ENCODE results near the gene CLIC2.

The CLIC2 gene

DNA sequence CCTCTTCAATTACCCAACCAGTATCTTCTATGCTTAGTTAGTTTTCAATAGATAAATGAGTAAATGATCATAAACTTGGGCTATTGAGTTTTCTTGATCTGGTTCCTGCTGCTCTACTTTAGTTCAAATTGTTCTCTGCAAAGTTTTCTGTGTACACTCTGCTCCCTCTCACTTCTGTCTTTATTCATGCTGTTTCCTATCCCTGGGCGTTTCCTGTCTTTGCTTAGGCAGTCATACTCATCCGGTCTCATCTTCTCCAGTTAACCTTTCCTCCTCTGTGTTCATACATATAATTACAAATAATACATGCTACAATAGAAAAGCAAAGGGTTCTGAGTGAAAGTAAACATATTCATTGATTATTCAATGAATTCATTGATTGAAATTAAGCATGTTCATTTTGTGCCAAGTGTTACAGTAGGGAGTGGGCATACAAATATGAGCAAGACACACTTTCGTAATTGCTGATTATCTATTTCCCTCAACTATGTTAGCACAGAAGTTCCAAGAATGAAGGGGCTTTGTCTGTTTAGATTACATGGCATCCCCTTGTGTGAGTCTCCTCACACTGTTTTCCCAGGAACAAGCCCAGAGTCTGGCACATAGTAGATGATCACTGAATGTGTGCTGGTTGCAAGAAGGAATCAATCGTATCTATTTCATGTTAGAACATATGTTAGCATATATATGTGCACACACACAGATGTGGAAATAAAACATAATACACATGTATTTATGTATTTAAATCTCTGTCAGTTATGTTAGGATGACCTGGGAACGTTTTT lies 71.3 kb downstream of the CLIC2 start:
- no peak for DNase-seq

DNA sequence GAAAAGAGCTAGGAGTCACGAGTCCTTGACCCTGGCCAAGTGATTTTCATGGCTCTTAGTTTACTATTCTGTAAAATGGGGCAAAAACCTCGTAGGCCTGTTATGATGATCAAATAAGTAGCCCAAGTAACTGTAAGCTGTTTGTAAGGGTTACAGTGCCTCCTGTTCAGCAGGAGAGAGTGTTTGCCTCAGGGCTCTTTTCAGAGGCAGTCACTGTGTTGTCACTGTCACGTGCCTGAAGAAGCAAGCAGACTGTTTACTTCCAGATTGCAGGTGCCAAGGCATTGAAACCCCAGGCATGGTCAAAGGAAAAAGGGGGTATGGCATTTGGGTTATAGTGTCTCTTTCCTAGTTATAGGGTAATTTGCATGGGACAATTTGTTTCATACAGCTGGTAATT lies 74.7 kb downstream of the CLIC2 start:
- no peak for DNase-seq

DNA sequence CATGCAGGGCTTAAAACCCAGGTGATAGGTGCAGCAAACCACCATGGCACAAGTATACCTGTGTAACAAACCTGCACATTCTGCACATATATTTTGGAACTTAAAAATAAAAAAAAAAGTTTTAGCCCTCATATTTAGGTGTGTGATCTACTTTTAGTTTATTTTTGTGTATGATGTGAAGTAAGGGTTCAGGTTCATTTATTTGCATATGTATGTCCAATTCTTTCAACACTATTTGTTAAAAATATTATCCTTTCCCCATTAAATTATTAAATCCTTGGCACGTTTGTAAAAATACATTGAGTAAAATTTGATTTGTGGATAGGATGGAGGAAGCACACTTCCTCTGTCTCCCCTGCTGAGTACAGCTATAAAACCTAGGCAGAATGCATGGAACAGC lies 83.0 kb downstream of the CLIC2 start:
- DNase-seq = no peak

DNA sequence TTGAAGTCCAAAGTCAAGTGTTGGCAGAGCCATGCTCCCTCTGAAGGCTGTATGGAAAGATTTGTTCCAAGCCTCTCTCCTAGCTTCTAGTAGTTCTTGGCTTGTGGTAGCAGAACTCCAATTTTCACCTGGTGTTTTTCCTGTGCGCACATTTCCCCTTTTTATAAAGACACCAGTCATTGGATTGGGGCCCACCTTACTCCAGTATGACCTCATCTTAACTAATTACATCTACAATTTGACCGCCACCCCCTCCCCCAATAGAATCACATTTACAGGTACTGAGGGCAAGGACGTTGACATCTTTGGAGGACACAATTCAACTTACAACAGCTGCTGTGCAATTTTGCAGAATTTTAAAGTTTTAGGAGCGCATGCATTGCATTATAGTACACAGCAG lies 86.9 kb downstream of the CLIC2 start:
- DNase-seq = no peak

DNA sequence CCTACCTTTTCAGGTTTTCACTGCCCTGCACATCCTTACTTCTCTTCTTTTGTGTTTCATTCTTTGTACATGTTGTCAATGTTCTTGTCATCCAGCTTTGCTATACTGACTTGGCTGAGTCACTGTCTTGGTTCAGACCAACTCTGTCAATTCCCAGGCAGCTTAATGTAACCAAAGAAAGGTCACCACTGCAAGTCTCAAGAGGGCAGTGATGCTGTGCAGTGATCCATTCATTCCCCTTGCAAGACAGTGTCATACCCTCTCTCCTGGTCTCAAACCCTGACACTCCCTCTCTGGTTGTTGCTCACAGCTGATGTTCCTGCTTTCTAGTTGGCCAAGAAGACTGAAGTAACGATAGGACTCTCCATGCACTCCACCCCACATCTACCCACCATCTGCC lies 87.7 kb downstream of the CLIC2 start:
- no peak for DNase-seq

DNA sequence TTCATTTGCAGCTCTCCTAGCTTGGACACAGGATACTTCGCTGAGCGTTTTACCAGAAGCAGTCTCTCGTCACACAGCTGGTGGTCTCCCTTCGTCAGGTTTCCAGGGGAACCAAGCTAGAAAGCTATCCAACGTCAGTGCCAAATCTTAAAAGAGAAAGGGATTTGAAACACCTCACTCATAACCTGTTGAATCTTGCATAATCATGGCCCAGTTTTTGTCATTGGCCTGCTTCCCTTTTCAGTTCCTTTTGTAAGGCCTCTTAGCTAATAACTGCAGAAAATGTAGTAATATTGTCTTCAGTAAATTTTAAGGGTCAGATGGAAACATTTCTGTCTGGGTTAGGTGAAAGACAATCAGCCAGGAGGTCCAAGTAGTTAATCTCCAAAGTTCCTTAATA lies 92.1 kb downstream of the CLIC2 start:
- no peak for DNase-seq

DNA sequence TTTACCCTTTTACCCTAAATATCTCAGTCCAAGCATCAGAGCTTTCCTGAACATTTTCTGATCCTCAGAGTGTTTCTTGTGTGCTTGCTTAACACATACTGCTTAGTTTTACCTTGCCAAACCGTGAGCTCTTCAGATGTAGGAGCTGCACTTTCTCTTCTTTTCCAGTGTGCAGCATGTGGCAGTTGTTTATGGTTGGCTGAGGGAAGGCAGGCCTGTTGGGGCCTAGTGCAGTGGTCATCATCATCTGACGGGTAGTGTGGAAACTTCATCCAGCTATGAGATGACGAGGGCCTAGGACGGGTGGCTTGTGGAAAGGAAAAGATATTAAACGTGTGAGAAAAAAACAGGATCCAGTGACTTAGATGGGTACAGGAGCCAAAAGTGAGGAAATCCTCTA lies 96.7 kb downstream of the CLIC2 start:
- no peak for DNase-seq

DNA sequence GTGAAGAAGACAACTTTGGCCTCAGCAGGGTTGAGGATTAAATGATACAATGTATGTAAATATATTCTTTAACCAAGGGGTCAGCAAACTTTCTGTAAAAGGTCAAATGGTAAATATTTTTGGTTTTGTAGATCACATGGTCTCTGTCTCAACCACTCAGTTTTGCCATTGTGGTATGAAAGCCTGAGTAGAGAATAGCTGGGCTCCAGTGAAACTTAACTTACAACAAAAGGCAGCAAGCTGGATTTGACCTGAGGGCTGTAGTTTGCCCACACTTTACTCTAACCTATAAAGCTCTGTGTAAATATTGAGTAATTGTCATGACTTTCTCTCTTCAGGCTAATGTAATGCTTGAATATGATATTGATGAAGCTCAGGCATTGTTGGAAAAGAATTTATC lies 98.5 kb downstream of the CLIC2 start:
- no peak for DNase-seq

DNA sequence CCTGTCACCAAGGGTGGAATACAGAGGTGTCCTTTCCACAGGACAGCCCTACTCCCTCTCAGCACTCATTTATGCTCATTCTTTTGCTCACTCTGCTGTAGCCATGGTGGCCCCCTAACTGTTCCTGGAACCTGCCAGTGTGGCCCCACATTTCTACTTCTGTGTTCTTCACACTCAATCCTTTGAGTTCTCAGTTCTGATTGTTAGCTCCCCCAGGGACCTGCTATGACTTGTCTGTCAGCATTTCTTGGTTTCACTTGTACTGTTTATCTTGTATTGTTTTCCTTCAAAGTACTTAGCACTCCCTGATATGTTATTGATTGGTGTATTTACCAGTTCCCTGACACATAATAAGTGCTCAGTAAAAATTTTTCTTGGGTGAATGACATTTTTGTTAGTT lies 103.3 kb downstream of the CLIC2 start:
- no peak for DNase-seq

All from cerebellar nuclear complex (tissue), 1 donor.